DMS114 treated with DMSO at 0.1 percent for 48 hours (cell line): ENCODE data around the gene TYSND1.
"Not testable (repeated sequence)": the region's sequence is repeated elsewhere in the genome, so short reads cannot be mapped to it uniquely, and the experiment has no call there.

Experiments used
- DNase-seq: peaks from one replicate; lab custom pipeline; 2025; ENCODE audit not compliant: unreplicated experiment; lab: John Stamatoyannopoulos, UW

TYSND1 gene

DNA sequence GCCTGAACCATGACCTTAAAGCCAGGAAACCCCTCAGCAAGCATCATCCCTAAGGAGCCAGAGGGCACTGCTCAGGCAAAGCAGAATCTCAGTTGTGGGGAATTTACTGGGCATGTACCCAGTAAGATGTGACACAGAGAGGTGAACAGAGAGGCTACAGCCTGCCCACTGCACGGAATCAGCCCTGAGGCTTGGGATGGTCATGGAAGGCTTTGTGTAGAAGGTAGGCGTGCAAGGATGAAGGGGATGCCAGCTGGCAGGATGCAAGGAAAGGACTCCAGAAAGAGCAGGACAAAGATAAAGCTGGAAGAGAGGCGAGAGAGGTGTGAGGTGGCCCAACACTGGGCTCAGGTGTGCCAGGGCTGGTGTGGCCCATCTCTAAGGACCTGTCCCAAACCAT lies 11.5 kb downstream of the TYSND1 start:
- DNase-seq, result no peak

DNA sequence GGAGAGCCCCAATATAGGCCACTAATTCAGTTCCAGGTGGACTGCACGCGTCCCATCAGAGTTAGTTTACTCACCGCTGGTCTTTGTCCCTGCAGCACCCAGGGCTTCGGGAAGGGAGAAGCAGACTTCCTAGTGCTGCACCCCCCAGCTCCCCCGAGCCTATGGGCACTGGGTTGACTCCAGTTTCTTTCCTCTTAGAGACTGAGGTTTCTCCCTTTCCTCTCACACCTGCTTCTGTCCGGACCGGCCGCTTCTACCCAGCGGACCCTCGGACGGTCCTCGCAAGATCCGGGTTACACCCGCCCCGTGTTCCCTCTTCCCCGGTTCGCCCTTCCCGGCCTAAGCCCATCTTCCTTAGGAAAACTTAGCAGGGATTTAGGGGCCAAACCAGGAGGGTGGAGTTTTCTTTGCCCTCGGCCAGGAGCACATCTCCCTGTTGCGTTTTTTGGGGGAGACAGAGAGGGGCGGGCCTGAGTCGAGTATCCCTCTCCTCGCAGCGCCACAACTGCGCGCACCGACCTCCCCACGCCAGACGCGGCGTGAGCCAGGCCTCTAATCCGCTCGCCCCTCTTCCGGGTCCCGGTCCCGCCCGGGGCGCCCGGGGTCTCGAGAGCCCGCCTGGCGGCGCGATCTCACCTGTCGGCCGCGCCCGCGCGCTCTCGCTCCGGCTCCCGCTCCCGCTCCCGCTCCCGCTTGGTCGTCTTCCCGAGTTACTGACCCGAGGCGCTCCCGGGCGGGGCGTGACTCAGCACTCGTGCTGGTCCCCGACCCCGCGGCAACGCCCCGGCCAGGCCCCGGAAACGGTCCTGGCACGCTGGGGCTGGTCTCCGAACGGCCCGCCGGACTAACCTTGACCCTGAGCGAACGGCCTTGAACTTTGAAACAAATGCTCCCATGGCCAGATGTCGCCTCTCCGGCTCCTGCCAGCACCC lies 14.1 kb downstream of the TYSND1 start, which contains the start of gene AIFM2:
TSS of gene AIFM2 (minus strand) at position 728 of the 932 bp plus-strand sequence. CDS start 8,741 bp downstream, outside the sequence.
- no peak for DNase-seq

DNA sequence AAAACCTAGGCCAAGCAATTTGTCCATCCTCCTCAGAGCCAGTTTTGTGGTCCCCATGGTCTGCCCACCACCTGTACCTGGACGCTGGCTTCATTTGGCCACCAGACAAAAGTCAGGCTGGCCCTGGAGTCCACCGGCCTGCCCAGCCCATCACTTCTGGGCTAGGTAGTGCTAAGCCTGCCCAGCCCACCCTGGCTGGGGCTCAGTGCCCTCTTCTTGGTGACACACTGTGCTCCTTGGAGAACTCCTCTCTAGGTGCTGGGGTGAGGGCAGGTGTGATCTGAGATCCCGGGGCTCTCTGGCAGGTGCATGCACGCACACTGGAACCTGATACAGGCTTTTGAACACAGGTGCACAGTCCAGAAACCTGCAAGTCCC lies 15.0 kb downstream of the TYSND1 start:
- no peak for DNase-seq

DNA sequence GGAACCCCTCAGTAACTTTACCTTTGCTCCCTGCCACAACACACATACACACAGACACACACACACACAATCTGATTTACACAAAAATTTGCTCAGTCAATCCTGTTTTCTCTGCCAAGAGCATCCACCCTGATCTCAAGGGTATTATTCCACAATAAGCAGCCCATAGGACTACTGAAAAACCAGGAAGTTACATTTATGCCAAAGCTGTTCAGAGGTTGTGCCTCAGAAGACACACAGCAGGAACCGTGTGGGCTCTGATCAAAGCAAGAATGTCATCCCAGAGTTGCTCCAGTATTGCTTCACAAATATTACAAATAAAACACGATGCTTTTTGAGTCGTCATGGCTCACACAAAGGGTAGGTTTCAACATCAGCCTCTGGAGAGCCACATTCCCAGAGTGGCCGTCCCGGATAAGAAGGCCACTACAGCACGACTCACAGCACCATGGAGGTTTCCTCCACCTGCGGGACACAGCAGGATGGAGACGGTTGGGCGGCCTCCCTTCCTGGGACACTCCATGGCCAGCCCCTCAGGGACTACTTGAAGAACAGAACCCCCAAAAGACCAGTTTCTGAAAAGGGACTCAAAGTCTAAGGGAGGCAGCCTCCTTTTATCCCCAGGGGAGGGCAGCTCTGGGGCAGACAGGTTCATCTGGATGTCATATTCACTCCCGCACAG lies 15.5 kb downstream of the TYSND1 start:
- no peak for DNase-seq

DNA sequence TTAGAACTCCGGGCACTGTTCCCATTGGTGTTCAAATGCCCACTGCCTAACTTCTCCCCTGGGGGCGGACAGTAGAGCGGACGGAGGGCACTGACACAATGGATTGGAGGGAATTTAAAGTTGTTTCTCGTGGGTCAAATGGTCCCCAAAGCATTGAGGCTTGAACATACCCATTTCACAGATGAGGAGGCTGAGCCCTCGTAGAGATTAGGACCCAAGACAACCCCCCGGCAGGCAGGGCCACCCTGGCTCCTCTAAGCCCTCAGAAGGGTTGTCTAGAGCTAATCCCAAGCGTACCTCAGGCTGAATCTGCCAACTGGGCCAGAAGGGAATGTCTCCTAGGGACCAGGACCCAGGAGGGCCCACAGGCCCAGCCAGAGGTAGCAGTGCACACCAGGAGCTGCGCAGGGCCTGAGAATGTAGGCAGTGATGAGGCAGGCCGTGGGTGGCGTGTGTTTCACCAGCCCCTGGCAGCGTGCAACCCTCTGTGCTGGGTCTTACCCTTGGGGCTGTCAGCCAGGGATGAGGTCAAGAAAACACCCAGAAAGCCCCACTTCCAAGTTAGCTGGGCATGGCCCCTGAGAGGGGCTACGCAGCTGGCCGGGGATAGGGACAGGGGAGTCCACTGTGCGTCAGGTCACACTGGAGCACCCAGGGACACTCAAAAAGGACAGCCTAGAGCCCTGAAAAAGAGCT lies 19.7 kb downstream of the TYSND1 start:
- no peak for DNase-seq

DNA sequence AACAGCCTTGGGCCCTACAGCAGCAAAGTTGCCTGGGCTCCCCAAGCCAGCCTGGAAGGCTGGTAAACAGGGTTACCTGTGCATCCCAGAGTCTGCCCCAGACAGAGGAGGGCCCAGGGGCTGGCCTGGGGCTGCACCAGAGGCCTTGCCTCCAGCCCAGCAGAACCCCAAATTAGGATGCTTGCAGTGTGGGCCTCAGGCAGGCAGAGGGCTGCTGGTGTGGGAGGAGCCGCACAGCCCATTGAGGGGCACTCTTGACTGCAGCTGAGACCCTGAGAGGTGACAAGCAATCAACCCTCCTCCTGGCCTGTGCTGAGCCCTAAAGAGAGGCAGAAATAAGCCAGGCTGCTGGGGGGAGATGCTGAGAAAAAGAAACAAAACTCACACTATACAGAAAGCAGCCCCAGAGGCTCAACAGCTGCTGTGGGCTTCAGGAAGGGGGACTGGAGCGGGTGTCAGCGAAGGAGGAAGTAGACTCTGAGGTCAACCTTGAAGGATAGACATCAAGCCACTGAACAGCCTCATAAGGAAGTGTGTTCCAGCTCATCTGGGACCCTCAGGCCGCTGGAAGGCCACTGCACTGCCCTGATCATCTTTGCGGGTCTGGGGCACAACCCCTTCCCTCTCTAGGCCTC lies 20.5 kb downstream of the TYSND1 start:
- DNase-seq, result no peak

DNA sequence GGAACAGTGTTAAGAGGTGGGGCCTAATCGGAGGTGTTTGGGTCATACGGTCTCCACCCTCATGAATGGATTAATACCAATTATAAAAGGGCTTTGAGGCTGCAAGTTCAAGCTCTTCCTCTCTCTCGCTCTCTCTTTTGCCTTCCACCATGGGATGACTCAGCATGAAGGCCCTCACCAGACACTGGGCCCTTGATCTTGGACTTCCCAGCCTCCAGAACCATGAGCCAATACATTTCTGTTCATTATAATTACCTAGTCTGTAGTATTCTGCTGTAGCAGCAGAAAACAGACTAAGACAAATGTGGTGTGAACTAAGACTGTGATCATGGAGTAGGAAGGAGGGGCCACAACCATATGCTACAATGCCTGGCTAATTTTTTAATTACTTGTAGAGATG lies 21.6 kb downstream of the TYSND1 start:
- no peak for DNase-seq

DNA sequence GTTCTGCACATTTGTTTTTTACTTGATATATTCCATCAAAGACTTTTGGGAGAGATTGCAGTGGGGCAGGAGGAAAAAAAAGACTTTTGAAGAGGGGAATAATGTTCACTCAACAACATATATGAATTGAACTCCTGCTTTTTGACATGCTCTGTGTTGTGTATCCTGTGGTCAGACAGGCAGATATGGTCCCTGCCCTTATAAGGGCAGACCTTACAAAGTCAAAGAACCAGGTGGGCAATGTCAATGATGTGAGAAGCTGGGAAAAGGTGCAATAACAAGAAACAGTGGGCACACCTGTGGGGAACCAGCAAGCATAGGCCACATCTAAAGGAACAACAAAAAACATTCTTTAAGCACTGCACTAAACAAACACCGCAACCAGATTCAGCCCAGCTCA lies 22.1 kb downstream of the TYSND1 start:
- no peak for DNase-seq

DNA sequence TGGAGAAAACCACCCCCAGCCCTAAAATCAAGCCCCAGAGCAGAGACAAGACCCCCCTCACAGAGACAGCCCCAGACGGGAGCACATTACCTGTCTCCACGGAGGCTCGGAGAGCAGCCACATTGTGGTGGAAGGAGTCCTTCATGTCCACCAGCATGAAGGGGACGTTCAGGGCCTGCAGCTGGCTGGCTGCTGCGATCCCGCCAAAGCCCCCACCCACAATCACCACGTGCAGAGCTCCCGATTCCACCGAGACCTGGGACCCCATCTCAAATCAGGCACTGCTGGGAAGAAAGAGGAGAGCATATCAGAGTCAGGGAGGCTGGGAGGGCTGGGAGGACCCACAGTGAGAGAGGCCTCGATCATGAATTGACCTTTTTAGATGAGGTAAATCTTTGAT lies 22.7 kb downstream of the TYSND1 start:
- DNase-seq, result no peak

DNA sequence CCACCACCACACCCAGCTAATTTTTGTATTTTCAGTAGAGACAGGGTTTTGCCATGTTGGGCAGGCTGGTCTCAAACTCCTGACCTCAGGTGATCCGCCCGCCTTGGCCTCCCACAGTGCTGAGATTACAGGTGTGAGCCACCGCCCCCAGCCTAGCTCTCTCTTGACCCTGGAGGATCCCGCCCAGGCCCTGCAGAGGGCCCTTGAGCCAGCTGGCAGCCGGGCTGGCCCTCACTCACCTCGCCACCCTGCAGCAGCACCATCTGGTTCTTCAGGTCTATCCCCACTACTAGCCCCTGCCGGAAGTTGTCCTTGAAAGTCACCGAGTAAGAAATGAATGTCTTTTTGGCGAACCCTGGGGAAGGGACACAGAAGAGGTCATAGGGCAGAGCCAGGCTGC lies 23.3 kb downstream of the TYSND1 start:
- not testable (repeated sequence) for DNase-seq

DNA sequence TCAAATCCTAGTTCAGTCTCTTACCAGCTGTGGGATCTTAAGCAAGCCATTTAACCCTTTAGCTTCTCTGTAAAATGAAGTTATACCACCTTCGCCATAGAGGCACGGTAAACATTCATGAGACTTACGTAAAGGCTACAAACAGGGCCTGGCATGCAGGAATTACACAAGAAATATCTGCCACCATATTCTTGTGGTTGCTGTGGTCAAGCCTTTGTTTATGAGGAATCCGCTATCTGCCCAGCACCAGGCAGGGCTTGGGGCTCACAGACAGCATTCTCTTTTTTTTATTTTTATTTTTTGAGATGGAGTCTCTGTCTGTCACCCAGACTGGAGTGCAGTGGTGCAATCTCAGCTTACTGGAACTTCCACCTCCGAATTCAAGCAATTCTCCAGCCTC lies 23.8 kb downstream of the TYSND1 start:
- no peak for DNase-seq

DNA sequence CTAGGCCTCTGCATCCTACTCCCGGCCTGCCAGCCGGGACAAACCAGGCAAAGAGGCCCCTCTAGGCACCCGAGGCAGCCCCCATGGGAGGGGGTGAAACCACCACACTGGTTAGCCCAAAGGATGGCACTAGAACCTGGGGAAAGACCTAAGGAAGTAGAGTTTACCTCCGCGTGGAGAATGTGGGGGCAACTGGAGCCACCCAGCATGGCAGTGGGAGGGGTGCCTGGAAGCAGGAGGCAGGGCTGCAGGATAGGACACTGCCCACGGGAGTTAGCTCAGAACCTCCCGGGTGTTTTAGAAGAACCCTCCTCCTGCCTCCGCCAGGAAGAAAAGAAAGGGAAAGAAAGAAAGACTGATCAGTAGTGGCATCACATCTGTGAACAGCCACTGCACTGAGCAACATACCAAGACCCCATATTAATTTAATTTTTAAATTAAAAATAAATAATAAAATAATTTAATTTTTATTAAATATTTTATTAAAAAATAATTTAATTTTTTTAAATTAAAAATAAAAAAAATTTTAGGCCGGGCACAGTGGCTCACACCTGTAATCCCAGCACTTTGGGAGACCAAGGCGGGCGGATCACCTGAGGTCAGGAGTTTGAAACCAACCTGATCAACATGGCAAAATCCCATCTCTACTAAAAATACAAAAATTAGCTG lies 25.1 kb downstream of the TYSND1 start:
- no peak for DNase-seq

DNA sequence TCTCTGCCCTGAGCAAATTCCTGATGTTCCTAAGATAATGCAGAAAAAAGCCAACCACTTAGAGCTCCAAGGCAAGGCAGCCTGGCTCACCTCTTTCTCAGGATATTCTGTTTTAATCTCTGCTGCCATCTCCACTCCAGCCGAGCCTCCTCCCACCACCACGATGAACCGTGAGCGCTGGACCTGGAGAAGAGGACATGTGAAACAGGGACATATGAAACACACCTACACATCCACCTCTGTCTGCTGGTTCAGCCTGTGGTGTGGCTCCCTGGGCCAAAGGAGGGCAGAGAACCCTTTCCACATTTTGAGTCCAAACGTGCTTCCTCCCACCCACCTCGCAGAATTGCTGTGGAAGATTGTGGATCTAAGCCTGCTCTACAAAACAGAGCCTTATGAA lies 26.1 kb downstream of the TYSND1 start:
- no peak for DNase-seq

DNA sequence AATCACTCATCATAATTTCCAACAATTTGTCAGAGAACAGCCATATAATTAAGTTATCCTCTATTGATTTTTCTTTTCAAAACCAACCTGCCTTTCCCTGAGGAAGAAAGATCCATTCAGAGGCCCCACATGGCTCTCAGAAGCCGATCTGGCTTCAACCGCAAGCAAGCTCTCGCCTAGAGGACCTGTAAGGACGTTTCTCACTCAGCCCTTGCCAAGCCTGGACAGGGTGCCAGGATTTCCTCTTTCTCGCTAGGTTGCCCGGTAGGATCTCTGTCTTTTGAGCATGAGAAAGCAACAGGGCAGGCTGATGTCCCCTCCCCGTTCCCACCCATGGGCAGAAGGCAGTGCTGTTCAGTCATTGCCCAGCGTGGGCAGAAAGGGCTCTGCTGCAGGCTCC lies 26.9 kb downstream of the TYSND1 start:
- no peak for DNase-seq

DNA sequence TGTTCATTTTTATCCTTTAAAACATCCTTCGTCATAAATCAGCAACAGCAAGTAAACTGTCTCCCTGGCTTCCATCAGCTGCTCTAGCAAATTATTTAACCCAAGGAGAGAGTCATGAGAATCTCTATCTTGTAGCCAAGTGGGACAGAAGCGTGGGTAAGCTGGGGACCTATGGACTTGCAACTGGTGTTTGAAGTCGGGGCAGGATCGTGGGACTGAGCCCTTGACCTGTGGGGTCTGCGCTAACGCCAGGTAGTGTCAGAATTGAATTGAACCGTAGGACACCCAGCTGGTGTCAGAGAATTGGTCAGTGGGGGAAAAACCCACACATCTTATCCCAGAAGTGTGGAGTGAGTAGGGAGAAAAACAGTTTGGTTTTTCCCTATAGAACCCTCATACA lies 27.3 kb downstream of the TYSND1 start:
- no peak for DNase-seq

DNA sequence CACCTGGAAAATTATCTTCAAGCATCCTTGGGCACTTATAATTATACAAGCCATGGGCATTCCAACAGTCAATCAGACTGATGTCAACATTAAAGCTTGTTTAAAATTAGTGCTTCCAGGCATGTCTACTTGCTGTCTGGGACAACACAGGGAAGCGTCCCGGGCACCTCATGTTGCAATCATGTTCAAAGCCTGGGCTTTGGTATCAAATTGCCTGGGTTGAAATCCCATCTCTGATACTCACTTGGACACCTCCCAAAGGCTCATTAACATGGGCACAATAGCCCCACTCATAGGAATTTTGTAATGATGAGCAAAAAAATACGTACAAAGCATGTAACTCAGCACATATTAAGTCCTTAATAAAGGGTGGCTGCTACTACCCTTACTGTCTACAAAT lies 28.3 kb downstream of the TYSND1 start:
- DNase-seq, result no peak

DNA sequence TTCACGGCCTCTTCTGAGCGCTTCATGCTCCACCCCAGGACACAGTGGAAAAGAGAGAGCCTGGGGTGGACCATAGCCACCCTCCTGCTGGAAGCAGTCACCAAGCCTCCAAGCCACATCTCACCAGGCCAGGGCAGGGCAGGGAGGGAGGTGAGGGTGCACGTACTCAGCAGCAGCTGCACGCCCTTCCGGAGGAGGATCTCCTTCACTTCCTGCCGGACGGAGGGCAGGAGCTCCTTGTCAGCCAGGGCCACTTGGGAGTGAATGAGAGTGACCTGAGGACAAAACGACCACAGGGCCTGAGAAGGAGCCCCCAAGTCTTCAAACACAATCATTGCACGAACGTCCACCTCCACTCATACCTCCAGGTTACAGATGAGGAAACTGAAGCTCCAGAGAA lies 28.9 kb downstream of the TYSND1 start:
- no peak for DNase-seq

DNA sequence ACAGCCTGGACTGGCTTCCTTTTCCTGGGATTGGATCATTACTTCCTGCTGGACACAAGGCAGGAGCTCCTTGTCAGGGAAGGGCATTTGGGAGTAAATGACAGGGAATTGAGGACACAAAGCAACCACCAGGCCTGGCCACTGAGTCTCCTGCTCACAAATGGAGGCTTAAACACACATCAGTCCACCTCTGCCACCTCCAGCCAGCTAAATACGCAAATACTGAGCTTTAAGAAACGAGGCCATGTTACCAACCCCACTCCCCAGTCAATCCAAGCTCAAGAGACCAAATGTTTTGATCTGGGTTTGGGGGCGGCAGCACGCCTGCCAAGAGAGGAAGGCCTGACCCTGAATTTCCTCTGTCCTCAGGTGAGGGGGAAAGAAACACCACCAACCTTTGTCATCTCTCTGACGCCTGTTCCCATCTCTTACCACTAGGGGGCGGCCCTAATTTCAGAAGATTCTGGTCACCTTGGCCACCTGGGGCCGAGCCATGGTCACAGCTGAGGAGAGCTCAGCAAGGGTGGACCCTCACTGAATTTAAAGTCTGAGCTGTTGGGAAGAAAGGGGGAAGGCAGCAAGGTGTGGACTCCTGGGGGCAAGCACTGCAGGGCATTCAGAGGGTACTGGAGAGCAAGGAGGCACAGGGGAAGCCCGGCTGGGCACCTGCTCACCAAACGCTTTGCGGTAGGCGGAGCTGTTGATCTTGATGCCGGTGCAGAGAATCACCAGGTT lies 30.4 kb downstream of the TYSND1 start:
- DNase-seq, result peak; percentile 44

DNA sequence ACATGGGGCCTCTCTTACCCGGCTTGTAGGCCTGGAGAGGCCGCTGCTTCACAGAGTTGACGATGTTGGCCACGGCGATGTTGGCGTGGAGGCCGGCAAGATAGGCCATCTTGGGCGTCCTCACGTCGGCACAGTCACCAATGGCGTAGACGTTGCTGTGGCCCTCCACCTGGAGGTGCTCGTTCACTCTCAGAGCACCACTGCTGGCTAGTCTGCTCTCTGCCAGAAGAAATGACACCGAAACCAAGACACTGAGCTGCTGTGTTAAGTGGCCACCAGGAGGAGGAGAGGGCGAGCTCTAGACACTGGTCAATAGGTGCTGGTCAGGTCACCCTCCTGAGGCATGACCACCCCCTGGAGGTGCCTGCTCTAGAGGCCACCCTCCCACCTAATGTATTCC lies 31.6 kb downstream of the TYSND1 start:
- no peak for DNase-seq

DNA sequence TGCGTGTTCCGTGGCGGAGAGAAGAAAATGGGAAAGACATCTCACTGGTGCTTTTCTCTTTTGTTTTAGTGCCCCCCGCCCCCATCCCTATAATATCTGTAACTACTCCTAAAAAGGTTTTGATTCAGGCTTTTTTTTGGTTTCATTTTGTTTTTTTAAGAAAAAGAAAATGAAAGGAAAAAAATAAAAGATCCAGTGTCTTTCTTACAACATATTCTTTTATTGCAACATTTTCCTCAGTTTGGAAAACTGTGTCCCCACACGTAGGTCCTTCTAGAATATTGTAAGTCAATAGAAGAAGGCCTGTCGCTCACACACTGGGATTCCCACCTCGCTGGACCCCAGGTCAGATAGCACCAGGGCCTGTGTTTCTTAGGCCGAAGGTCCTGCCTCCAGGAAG lies 34.4 kb downstream of the TYSND1 start:
- DNase-seq, result no peak
